ENCODE data around the gene HACD4. TPM values are rescaled to one million over a fixed set of nuclear protein-coding genes. Genes with fewer than 3 reads are reported as not detected.
A peak's percentile ranks its signal among the peaks of the same experiment; 100 is the strongest.

Gene HACD4
- total RNA-seq, 2 experiments from 2014 or later: 1.1 to 1.6 TPM

GRCh38 chr9:21015129-21015815, 16.2 kb downstream of the HACD4 start:
- H3K4me1 Mint-ChIP-seq (ENCODE audit: low read depth): no peaks in the 10 kb centered on the region
- H3K27ac Mint-ChIP-seq: no peak overlapping the region
- CTCF ChIA-PET: no interaction called here
- H3K27me3 Mint-ChIP-seq (ENCODE audit: low read depth): no peaks in the 10 kb centered on the region
- no peak for DNase-seq
- no peak overlapping the region for H3K4me3 Mint-ChIP-seq
- no peaks in the 10 kb centered on the region for H3K9me3 Mint-ChIP-seq
- intact Hi-C loops (cut with micrococcal nuclease): no loop called here
- peaks cover 33% of the 10 kb centered on the region for H3K36me3 Mint-ChIP-seq (ENCODE audit: low read depth)

GRCh38 chr9:21002040-21002439, 29.4 kb downstream of the HACD4 start:
- CTCF ChIA-PET: interaction anchor here (0.6 kb wide), 1 partner anchor 137 kb away, joined by 3 read pairs; no protein-coding TSS in a partner anchor
- DNase-seq: no peak
- Mint-ChIP-seq H3K27ac (peak overlapping the region; percentile 37), H3K36me3 (ENCODE audit: low read depth) (peaks cover 43% of the 10 kb centered on the region), H3K27me3 (ENCODE audit: low read depth) (no peaks in the 10 kb centered on the region), H3K4me1 (ENCODE audit: low read depth) (peaks cover 28% of the 10 kb centered on the region), H3K9me3 (peaks cover 11% of the 10 kb centered on the region), H3K4me3 (no peak overlapping the region)
- intact Hi-C loops (cut with micrococcal nuclease): no loop called here

GRCh38 chr9:21001581-21001980, 29.9 kb downstream of the HACD4 start:
- H3K4me3 Mint-ChIP-seq: no peak overlapping the region
- peaks cover 11% of the 10 kb centered on the region for H3K9me3 Mint-ChIP-seq
- H3K27me3 Mint-ChIP-seq (ENCODE audit: low read depth): no peaks in the 10 kb centered on the region

GRCh38 chr9:20997503-20998076, 33.9 kb downstream of the HACD4 start:
- intact Hi-C loops (cut with micrococcal nuclease): loop anchor here (1.0 kb wide), 1 partner anchor 34 kb away; the partner anchor contains the start of gene HACD4
- peak overlapping the region; percentile 32 for H3K27ac Mint-ChIP-seq

More at GRCh38 chr9:21001581-21001980, 29.9 kb downstream of the HACD4 start:
- H3K27ac Mint-ChIP-seq: peak overlapping the region; percentile 39
- no peak for DNase-seq
- H3K4me1 Mint-ChIP-seq (ENCODE audit: low read depth): peaks cover 33% of the 10 kb centered on the region
- CTCF ChIA-PET: no interaction called here
- H3K36me3 Mint-ChIP-seq (ENCODE audit: low read depth): peaks cover 44% of the 10 kb centered on the region
- intact Hi-C loops (cut with micrococcal nuclease): loop anchor here (1.0 kb wide), 1 partner anchor 30 kb away; the partner anchor contains the start of gene HACD4

GRCh38 chr9:20996809-20997208, 34.6 kb downstream of the HACD4 start:
- CTCF ChIA-PET: interaction anchor here (1.1 kb wide), 1 partner anchor 11 kb away, joined by 3 read pairs; no protein-coding TSS in a partner anchor
- Mint-ChIP-seq H3K4me3 (no peak overlapping the region), H3K4me1 (ENCODE audit: low read depth) (peaks cover 42% of the 10 kb centered on the region), H3K9me3 (peaks cover 9% of the 10 kb centered on the region), H3K36me3 (ENCODE audit: low read depth) (peaks cover 51% of the 10 kb centered on the region), H3K27me3 (ENCODE audit: low read depth) (no peaks in the 10 kb centered on the region), H3K27ac (peak overlapping the region; percentile 32)
- no peak for DNase-seq
- intact Hi-C loops (cut with micrococcal nuclease): loop anchor here (1.0 kb wide), 1 partner anchor 34 kb away; the partner anchor contains the start of gene HACD4

More at GRCh38 chr9:20997503-20998076, 33.9 kb downstream of the HACD4 start:
- Mint-ChIP-seq H3K27me3 (ENCODE audit: low read depth) (no peaks in the 10 kb centered on the region), H3K4me1 (ENCODE audit: low read depth) (peaks cover 49% of the 10 kb centered on the region), H3K4me3 (no peak overlapping the region), H3K9me3 (peaks cover 11% of the 10 kb centered on the region), H3K36me3 (ENCODE audit: low read depth) (peaks cover 49% of the 10 kb centered on the region)
- CTCF ChIA-PET: interaction anchor here (1.1 kb wide), 1 partner anchor 10 kb away, joined by 3 read pairs; no protein-coding TSS in a partner anchor
- no peak for DNase-seq

GRCh38 chr9:20995616-20996015, 35.8 kb downstream of the HACD4 start:
- CTCF ChIA-PET: no interaction called here
- Mint-ChIP-seq H3K4me3 (no peak overlapping the region), H3K4me1 (ENCODE audit: low read depth) (peaks cover 32% of the 10 kb centered on the region), H3K27me3 (ENCODE audit: low read depth) (no peaks in the 10 kb centered on the region), H3K9me3 (peaks cover 3% of the 10 kb centered on the region), H3K27ac (no peak overlapping the region), H3K36me3 (ENCODE audit: low read depth) (peaks cover 51% of the 10 kb centered on the region)
- intact Hi-C loops (cut with micrococcal nuclease): no loop called here
- DNase-seq: no peak

- no peaks in the 10 kb centered on the region for H3K9me3 Mint-ChIP-seq
- peaks cover 30% of the 10 kb centered on the region for H3K4me1 Mint-ChIP-seq (ENCODE audit: low read depth)
- intact Hi-C loops (cut with micrococcal nuclease): no loop called here
- no peak overlapping the region for H3K27ac Mint-ChIP-seq
- H3K4me3 Mint-ChIP-seq: no peak overlapping the region
- no peak for DNase-seq
- peaks cover 55% of the 10 kb centered on the region for H3K36me3 Mint-ChIP-seq (ENCODE audit: low read depth)
- H3K27me3 Mint-ChIP-seq (ENCODE audit: low read depth): no peaks in the 10 kb centered on the region
- CTCF ChIA-PET: interaction anchor here (0.9 kb wide), 1 partner anchor 370 kb away, joined by 3 read pairs; no protein-coding TSS in a partner anchor
These were observed 37.0 kb downstream of the HACD4 start for GRCh38 chr9:20994486-20994885.

GRCh38 chr9:20990867-20991266, 40.6 kb downstream of the HACD4 start:
- no peak for DNase-seq
- Mint-ChIP-seq H3K4me3 (no peak overlapping the region), H3K36me3 (ENCODE audit: low read depth) (peaks cover 57% of the 10 kb centered on the region), H3K27me3 (ENCODE audit: low read depth) (no peaks in the 10 kb centered on the region), H3K27ac (no peak overlapping the region), H3K4me1 (ENCODE audit: low read depth) (peaks cover 9% of the 10 kb centered on the region), H3K9me3 (no peaks in the 10 kb centered on the region)
- intact Hi-C loops (cut with micrococcal nuclease): no loop called here
- CTCF ChIA-PET: interaction anchor here (1.0 kb wide), 1 partner anchor 120 kb away, joined by 3 read pairs; no protein-coding TSS in a partner anchor

- Mint-ChIP-seq H3K27ac (no peak overlapping the region), H3K36me3 (ENCODE audit: low read depth) (peaks cover 49% of the 10 kb centered on the region), H3K27me3 (ENCODE audit: low read depth) (no peaks in the 10 kb centered on the region), H3K4me1 (ENCODE audit: low read depth) (no peaks in the 10 kb centered on the region), H3K4me3 (no peak overlapping the region), H3K9me3 (no peaks in the 10 kb centered on the region)
- no peak for DNase-seq
- CTCF ChIA-PET: no interaction called here
- intact Hi-C loops (cut with micrococcal nuclease): no loop called here
These were observed 41.5 kb downstream of the HACD4 start for GRCh38 chr9:20989923-20990341.

GRCh38 chr9:20988671-20989315, 42.6 kb downstream of the HACD4 start:
- Mint-ChIP-seq H3K27ac (no peak overlapping the region), H3K4me1 (ENCODE audit: low read depth) (no peaks in the 10 kb centered on the region), H3K36me3 (ENCODE audit: low read depth) (peaks cover 43% of the 10 kb centered on the region), H3K9me3 (no peaks in the 10 kb centered on the region), H3K4me3 (no peak overlapping the region), H3K27me3 (ENCODE audit: low read depth) (no peaks in the 10 kb centered on the region)
- intact Hi-C loops (cut with micrococcal nuclease): no loop called here
- DNase-seq: no peak
- CTCF ChIA-PET: interaction anchor here (0.8 kb wide), 1 partner anchor 9 kb away, joined by 3 read pairs; no protein-coding TSS in a partner anchor

GRCh38 chr9:20988061-20988460, 43.4 kb downstream of the HACD4 start:
- CTCF ChIA-PET: interaction anchor here (0.8 kb wide), 1 partner anchor 9 kb away, joined by 3 read pairs; no protein-coding TSS in a partner anchor
- peaks cover 40% of the 10 kb centered on the region for H3K36me3 Mint-ChIP-seq (ENCODE audit: low read depth)
- no peak overlapping the region for H3K4me3 Mint-ChIP-seq
- no peaks in the 10 kb centered on the region for H3K4me1 Mint-ChIP-seq (ENCODE audit: low read depth)
- intact Hi-C loops (cut with micrococcal nuclease): no loop called here
- no peaks in the 10 kb centered on the region for H3K9me3 Mint-ChIP-seq
- no peak for DNase-seq
- H3K27ac Mint-ChIP-seq: no peak overlapping the region
- H3K27me3 Mint-ChIP-seq (ENCODE audit: low read depth): no peaks in the 10 kb centered on the region

- peaks cover 37% of the 10 kb centered on the region for H3K36me3 Mint-ChIP-seq (ENCODE audit: low read depth)
- CTCF ChIA-PET: no interaction called here
These were observed 43.9 kb downstream of the HACD4 start for GRCh38 chr9:20987521-20987920.

More at GRCh38 chr9:20987521-20987920, 43.9 kb downstream of the HACD4 start:
- no peak overlapping the region for H3K4me3 Mint-ChIP-seq
- H3K27me3 Mint-ChIP-seq (ENCODE audit: low read depth): no peaks in the 10 kb centered on the region
- intact Hi-C loops (cut with micrococcal nuclease): no loop called here
- H3K4me1 Mint-ChIP-seq (ENCODE audit: low read depth): no peaks in the 10 kb centered on the region
- no peaks in the 10 kb centered on the region for H3K9me3 Mint-ChIP-seq
- no peak overlapping the region for H3K27ac Mint-ChIP-seq
- DNase-seq: no peak

All from activated naive CD4-positive, alpha-beta T cell treated with anti-CD3 and anti-CD28 coated beads for 36 hours (primary cell).